Small intestine (tissue), 7 donors: ENCODE data around the gene ALG12. TPM values are rescaled to one million over a fixed set of nuclear protein-coding genes. Genes with fewer than 3 reads are reported as not detected.
"Not testable (repeated sequence)": the region's sequence is repeated elsewhere in the genome, so short reads cannot be mapped to it uniquely, and the experiment has no call there.

ENCODE experiments used
- DNase-seq, 2 donors: peaks; one replicate each; pipeline versions ENCODE4 v3.0.0 to v3.0.0-alpha.2; 2013
- FAIRE-seq: peaks from 2 replicates; lab custom pipeline; 2012; peaks lifted over from hg19 to GRCh38; lab: Jason Lieb, UNC
- H3K27ac ChIP-seq, 3 donors: one replicate each; pipeline ENCODE4 v1.5.1; 2013; ENCODE audit warnings: low read length in 2 of 3, mild to moderate bottlenecking in 2 of 3, control low read depth in 1 of 3, inconsistent platforms in 1 of 3, low read depth in 1 of 3, moderate library complexity in 1 of 3
- H3K27me3 ChIP-seq, 3 donors: one replicate each; pipeline ENCODE4 v1.6.1; 2013; ENCODE audit warnings: low read length in 3 of 3, inconsistent platforms in 1 of 3; ENCODE audit not compliant: control insufficient read depth in 3 of 3, insufficient read depth in 3 of 3
- H3K36me3 ChIP-seq, 3 donors: one replicate each; pipeline ENCODE4 v1.6.1; 2013; ENCODE audit warnings: low read length in 3 of 3, inconsistent platforms in 1 of 3, low read depth in 1 of 3, mild to moderate bottlenecking in 1 of 3, moderate library complexity in 1 of 3; ENCODE audit not compliant: control insufficient read depth in 3 of 3, insufficient read depth in 2 of 3
- H3K4me1 ChIP-seq, 3 donors: one replicate each; pipeline ENCODE4 v1.6.1; 2013; ENCODE audit warnings: low read length in 2 of 3, inconsistent platforms in 1 of 3, low read depth in 1 of 3, mild to moderate bottlenecking in 1 of 3, moderate library complexity in 1 of 3; ENCODE audit not compliant: control insufficient read depth in 3 of 3, insufficient read depth in 2 of 3
- H3K4me3 ChIP-seq, 3 donors: one replicate each; pipeline ENCODE4 v1.5.1; 2013; ENCODE audit warnings: low read length in 3 of 3, control low read depth in 1 of 3, inconsistent platforms in 1 of 3, low read depth in 1 of 3, mild to moderate bottlenecking in 1 of 3, moderate library complexity in 1 of 3
- H3K9me3 ChIP-seq, 2 donors: one replicate each; pipeline ENCODE4 v1.6.1; 2013; ENCODE audit warnings: low read depth in 1 of 2, low read length in 1 of 2; ENCODE audit not compliant: control insufficient read depth in 2 of 2, insufficient read depth in 1 of 2
- WGBS, 3 donors: extraction: QIAGEN DNeasy Blood & Tissue Kit; methylation state at CpG; one replicate each; pipeline ENCODE4 v1.1.7; 2013; 5-methylcytosine and 5-hydroxymethylcytosine counted together
- polyA plus RNA-seq, 4 donors: library from polyadenylated mRNA; stranded (reverse) in 3 of 4; unstranded in 1 of 4; fragments of 200-250 nt in 3 of 4; fragments of 120-200 nt in 1 of 4; gene quantifications; one replicate each; pipeline versions ENCODE4 v1.2.1 to v1.2.3, GENCODE V29; 2013
- donor health status: healthy with polysubstance abuse.
- donor health status: control.
- donor health status: control.
- donor health status: Bipolar disorder and iron deficiency.
- donor health status: healthy.

ALG12 gene
- polyA plus RNA-seq, 4 donors, result 9.4 to 31.6 (median 12.4) TPM

DNA sequence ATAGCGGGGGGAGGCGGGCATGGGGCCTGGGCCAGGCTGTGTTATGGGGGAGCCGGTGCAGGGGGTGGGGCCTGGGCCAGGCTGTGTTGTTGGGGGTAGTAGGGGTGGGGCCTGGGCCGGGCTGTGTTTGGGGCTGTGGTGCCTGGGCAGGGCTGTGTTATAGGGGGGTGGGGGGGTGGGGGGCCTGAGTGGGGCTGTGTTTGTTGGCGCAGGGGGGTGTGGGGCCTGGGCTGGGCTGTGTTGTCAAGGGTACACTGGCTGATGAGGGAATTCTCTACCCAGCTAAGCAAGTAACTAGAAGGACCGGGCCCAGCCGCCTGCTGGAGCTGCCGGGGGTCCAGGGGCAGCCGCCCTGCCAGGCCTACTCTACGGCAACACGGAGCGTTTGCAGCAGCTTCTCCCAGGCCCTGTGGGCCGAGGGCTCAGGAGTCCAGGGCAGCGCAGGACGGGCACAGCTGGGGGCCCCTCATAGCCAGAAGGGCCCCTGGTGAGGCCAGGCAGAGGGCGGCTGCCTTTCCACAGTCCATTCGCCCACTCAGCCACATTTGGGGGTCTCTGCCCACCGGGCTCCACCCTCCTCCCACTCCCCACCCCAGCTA is 32.3 kb upstream of the ALG12 start:
- peaks cover 3 to 85% (median 4%) of the 10 kb centered on the region in 3 donors for H3K4me1 ChIP-seq
- WGBS, 3 donors, result 27 to 69% (median 47%) methylated on average over 11 to 18 of the region's 18 CpGs
- H3K27ac ChIP-seq, result peak overlapping the region; percentile 71 to 96 (median 95)

DNA sequence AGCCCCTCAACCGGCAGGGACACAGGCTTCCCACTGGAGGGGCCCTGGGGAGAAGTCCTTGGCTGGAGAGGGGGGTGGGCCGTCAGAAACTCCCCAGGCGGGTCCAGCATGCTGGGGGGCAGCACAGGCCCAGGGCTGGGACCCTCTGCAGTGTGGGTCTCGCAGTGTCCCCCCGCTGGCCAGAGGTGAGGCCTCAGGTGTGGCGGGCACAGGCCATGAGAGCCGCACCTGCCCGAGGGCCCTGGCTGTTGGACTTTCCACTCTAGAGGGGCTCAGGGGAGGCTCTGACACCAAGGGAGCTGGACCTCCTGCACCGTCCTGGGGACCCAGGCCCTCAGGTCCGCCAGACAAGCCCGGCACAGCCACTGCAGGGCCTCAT is 31.7 kb upstream of the ALG12 start:
- no peak overlapping the region for H3K4me3 ChIP-seq
- FAIRE-seq (no peak), DNase-seq (no peak)
- H3K36me3 ChIP-seq, result no peaks in the 10 kb centered on the region
- H3K9me3 ChIP-seq, result no peaks in the 10 kb centered on the region
- H3K27me3 ChIP-seq, result no peaks in the 10 kb centered on the region
- 39 to 62% (median 61%) methylated on average over 8 to 11 of the region's 11 CpGs for WGBS, 3 donors
- H3K27ac ChIP-seq, result peak overlapping the region; percentile 94 to 98 (median 96)
- peaks cover 3 to 85% (median 4%) of the 10 kb centered on the region in 3 donors for H3K4me1 ChIP-seq

More for the DNA sequence above, 32.3 kb upstream of the ALG12 start:
- no peak overlapping the region for H3K4me3 ChIP-seq
- H3K36me3 ChIP-seq, result no peaks in the 10 kb centered on the region
- no peaks in the 10 kb centered on the region for H3K9me3 ChIP-seq
- FAIRE-seq (no peak), DNase-seq (no peak)
- H3K27me3 ChIP-seq, result no peaks in the 10 kb centered on the region

- no peak for FAIRE-seq
- Histone ChIP-seq H3K4me3 (peak overlapping the region; percentile 34 to 50 (median 43)), H3K27me3 (no peaks in the 10 kb centered on the region), H3K27ac (peak overlapping the region; percentile 94 to 98 (median 96)), H3K4me1 (peaks cover 3 to 83% (median 4%) of the 10 kb centered on the region in 3 donors), H3K9me3 (no peaks in the 10 kb centered on the region), H3K36me3 (no peaks in the 10 kb centered on the region)
- peak; percentile 90 to 96 for DNase-seq
- 17 to 64% (median 43%) methylated on average over 25 to 42 of the region's 42 CpGs for WGBS, 3 donors
Observed at GRCh38 chr22:49948958-49949913, 31.0 kb upstream of the ALG12 start.

DNA sequence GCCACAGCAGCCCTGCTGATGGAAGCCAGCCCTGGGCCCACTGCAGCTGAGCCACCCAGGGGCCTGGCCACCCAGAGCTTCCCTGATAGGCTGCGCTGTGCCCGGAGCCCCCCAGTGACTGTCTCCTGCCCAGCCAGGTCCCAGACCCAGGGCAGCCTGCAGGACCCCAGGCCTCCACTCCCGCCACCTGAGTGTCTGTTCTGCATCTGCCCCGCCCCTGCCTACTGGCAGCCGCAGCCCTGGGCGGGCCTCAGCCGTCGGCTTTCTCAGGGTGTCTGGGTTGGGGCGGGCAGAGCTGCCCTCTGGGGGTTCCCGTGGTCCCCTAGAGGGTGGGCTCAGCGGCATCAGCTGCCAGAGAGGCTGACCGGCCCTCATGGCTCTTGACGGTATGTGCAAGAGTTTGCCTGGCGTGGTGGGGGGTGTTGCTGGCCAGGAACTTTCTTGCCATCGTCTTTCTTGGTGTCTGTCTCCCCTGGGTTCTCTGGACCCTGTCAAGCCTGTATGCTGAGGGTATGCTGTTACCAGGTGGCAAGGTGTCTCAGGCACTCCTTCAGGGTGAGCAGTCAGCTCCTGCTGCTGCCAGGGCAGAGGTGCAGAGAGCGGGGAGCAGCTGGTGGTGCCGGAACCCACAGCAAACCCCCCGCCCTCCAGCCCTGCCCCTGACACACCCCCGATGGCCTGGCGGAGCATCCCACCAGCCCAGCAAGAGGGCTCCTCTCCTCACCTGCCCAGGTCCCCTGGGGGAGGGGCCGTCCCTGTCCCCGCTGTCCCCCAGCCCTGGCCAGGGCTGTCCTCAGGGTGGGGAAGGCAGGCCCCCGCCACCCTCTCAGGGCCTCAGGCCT is 30.1 kb upstream of the ALG12 start:
- no peaks in the 10 kb centered on the region for H3K9me3 ChIP-seq
- whole genome bisulfite sequencing, 3 donors, result 31 to 67% (median 40%) methylated on average over 21 to 23 of the region's 23 CpGs
- FAIRE-seq (no peak), DNase-seq (peak; percentile 73 to 81)
- no peaks in the 10 kb centered on the region for H3K27me3 ChIP-seq
- H3K27ac ChIP-seq, result peak overlapping the region; percentile 94 to 98 (median 96)
- peak overlapping the region; percentile 34 to 50 (median 43) for H3K4me3 ChIP-seq
- H3K36me3 ChIP-seq, result no peaks in the 10 kb centered on the region
- H3K4me1 ChIP-seq, result peaks cover 3 to 74% (median 4%) of the 10 kb centered on the region in 3 donors

DNA sequence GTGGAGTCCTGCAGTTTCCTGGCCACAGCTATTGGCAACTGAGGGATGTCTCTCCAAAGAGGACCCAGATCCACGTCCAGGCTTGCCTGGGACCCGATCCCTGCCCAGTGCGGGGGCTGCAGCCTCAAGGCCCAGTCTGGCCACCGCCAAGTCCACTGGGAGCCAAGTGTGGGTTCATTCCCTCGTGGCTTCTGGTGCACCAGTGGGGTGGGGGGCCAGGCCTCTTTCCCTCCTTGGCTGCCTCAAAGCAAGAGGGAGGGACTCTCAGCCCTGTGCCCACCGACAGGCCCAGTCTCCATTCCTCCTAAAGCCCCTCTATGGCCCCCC is 29.0 kb upstream of the ALG12 start:
- Histone ChIP-seq H3K4me1 (peaks cover 3 to 63% (median 4%) of the 10 kb centered on the region in 3 donors), H3K9me3 (no peaks in the 10 kb centered on the region), H3K4me3 (peak overlapping the region in 1 of 3 donors; percentile 50), H3K27me3 (no peaks in the 10 kb centered on the region), H3K36me3 (no peaks in the 10 kb centered on the region), H3K27ac (peak overlapping the region in 2 of 3 donors; percentile 94 to 96)
- FAIRE-seq, result no peak
- 75 to 82% (median 80%) methylated on average over 6 of the region's 6 CpGs for WGBS, 3 donors
- no peak for DNase-seq

DNA sequence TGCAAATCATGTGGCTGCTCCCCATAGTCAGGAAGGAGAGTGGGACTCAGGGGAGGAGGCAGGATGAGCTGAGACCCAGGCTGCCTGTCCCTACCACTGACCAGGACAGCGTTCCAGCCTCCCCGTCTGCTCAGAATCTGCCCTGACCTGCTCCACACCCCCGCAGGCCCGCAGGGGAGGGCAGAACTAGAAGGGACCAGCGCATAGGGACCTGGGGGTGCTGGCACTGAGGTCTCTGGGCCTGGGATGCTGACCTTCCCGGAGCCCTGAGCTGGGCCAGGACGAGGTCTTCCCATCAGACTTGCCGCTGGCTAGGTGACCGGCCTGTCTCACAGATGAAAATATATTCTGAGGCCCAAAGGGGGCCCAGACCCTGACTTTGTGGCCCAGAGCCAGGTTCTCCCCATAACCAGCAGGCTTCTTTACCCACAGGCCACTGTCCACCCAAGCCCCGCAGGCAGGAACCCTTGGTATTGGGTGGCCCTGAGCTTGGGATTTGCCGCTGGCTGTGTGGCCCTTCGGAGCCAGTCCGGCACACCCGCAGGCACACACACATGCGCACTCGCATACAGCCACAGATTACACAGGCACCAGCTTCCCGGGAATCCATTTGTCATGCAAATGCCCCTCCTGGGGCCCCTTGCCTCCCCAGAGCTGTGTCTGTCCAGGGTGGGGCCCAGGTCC is 28.5 kb upstream of the ALG12 start:
- Histone ChIP-seq H3K36me3 (no peaks in the 10 kb centered on the region), H3K4me1 (peaks cover 3 to 58% (median 4%) of the 10 kb centered on the region in 3 donors), H3K9me3 (no peaks in the 10 kb centered on the region), H3K4me3 (no peak overlapping the region), H3K27me3 (no peaks in the 10 kb centered on the region), H3K27ac (peak overlapping the region in 2 of 3 donors; percentile 94 to 96)
- DNase-seq (peak in 1 of 2 donors; percentile 81), FAIRE-seq (no peak)
- 81 to 90% (median 82%) methylated on average over 17 of the region's 17 CpGs for WGBS, 3 donors

DNA sequence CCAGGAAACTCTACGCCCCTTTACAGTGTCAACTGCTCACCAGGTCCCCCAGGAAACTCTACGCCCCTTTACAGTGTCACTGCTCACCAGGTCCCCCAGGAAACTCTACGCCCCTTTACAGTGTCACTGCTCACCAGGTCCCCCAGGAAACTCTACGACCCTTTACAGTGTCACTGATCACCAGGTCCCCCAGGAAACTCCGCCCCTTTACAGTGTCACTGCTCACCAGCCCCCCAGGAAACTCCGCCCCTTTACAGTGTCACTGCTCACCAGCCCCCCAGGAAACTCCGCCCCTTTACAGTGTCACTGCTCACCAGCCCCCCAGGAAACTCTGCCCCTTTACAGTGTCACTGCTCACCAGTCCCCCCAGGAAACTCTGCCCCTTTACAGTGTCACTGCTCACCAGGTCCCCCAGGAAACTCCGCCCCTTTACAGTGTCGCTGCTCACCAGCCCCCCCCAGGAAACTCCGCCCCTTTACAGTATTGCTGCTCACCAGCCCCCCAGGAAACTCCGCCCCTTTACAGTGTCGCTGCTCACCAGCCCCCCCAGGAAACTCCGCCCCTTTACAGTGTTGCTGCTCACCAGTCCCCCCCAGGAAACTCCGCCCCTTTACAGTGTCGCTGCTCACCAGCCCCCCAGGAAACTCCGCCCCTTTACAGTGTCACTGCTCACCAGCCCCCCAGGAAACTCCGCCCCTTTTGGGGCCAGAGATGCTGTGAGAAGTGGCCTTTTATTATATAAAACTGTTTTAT is 27.0 kb upstream of the ALG12 start:
- H3K36me3 ChIP-seq, H3K9me3 ChIP-seq, FAIRE-seq, H3K27me3 ChIP-seq, H3K4me3 ChIP-seq, DNase-seq: not testable (repeated sequence)
- peak overlapping the region in 1 of 3 donors; percentile 32 for H3K27ac ChIP-seq
- WGBS, 3 donors, result 76 to 82% (median 79%) methylated on average over 17 of the region's 17 CpGs
- H3K4me1 ChIP-seq, result peaks cover 0 to 45% (median 4%) of the 10 kb centered on the region in 3 donors
